NCI-H446 treated with DMSO at 0.1 percent for 48 hours (cell line): ENCODE measurements around the gene XPR1.

Source experiments
- DNase-seq: peaks from one replicate; lab custom pipeline; 2025; lab: John Stamatoyannopoulos, UW

XPR1 gene

GRCh38 chr1:180892272-180892671 lies 260.4 kb downstream of the XPR1 start:
- DNase-seq: no peak

- no peak for DNase-seq
Observed at GRCh38 chr1:180892675-180893074, 260.9 kb downstream of the XPR1 start.

- DNase-seq: no peak
Observed at GRCh38 chr1:180893614-180894013, 261.8 kb downstream of the XPR1 start.

GRCh38 chr1:180896161-180896560 lies 264.3 kb downstream of the XPR1 start:
- no peak for DNase-seq

- no peak for DNase-seq
Observed at GRCh38 chr1:180898441-180899219, 266.8 kb downstream of the XPR1 start.

GRCh38 chr1:180899262-180899661 lies 267.4 kb downstream of the XPR1 start:
- DNase-seq: no peak

GRCh38 chr1:180901076-180901990 lies 269.5 kb downstream of the XPR1 start:
- no peak for DNase-seq

- no peak for DNase-seq
Observed at GRCh38 chr1:180902541-180902940, 270.7 kb downstream of the XPR1 start.

- no peak for DNase-seq
Observed at GRCh38 chr1:180905927-180906326, 274.1 kb downstream of the XPR1 start.

GRCh38 chr1:180906511-180906910 lies 274.7 kb downstream of the XPR1 start:
- DNase-seq: no peak

GRCh38 chr1:180907313-180908055 lies 275.7 kb downstream of the XPR1 start:
- DNase-seq: no peak

- DNase-seq: no peak
Observed at GRCh38 chr1:180908074-180908765, 276.4 kb downstream of the XPR1 start.

GRCh38 chr1:180909005-180909414 lies 277.2 kb downstream of the XPR1 start:
- no peak for DNase-seq

- DNase-seq: no peak
Observed at GRCh38 chr1:180909462-180909976, 277.7 kb downstream of the XPR1 start.

GRCh38 chr1:180911640-180912191 lies 279.9 kb downstream of the XPR1 start:
- peak; percentile 31 for DNase-seq

- no peak for DNase-seq
Observed at GRCh38 chr1:180912211-180912800, 280.5 kb downstream of the XPR1 start.

GRCh38 chr1:180912801-180913565 lies 281.2 kb downstream of the XPR1 start, which contains the start of gene KIAA1614:
Gene KIAA1614, plus strand, starts transcription at chr1:180912897. Its CDS starts 347 bp downstream, at chr1:180913244.
- no peak for DNase-seq

GRCh38 chr1:180915426-180915965 lies 283.7 kb downstream of the XPR1 start:
- DNase-seq: no peak

GRCh38 chr1:180916012-180916770 lies 284.4 kb downstream of the XPR1 start:
- no peak for DNase-seq
